Panc1 (cell line): ENCODE results near the gene TGFBRAP1. TPM values are rescaled to one million over a fixed set of nuclear protein-coding genes. Genes with fewer than 3 reads are reported as not detected.
A peak's percentile ranks its signal among the peaks of the same experiment; 100 is the strongest.

Experiments
- ATAC-seq: fragments of 200-7000 bp; cut with Tn5 transposase; 2 replicates; pipeline ENCODE4 v1.9.1; 2020; ENCODE audit warnings: mild to moderate bottlenecking, moderate library complexity
- BruUV-seq: library from RNA; stranded (reverse); fragments of 400-500 nt; replicated peaks from 2 replicates; lab custom pipeline; 2021; lab: Mats Ljungman, UMichigan
- CTCF ChIA-PET: fragments of 300-600 bp; sonication (Branson Sonifier 250); formaldehyde crosslinking; loops from one replicate; lab custom pipeline; 2022; ENCODE audit warnings: antibody characterized with exemption; lab: Charles Lee
- POLR2A ChIA-PET: fragments of 300-600 bp; sonication (Branson Sonifier 250); formaldehyde crosslinking; loops from one replicate; lab custom pipeline; 2022; ENCODE audit warnings: antibody characterized with exemption; lab: Charles Lee
- DNase-seq: peaks from one replicate; pipeline ENCODE4 v3.0.0-alpha.2; 2010; ENCODE audit warnings: low read depth, low spot score
- H3K27ac ChIP-seq: 2 replicates; pipeline ENCODE4 v1.5.1; 2011; ENCODE audit warnings: mild to moderate bottlenecking, low read length, inconsistent platforms
- H3K27me3 ChIP-seq: fragments of 200-500 bp; sonication (Bioruptor generic); 2 replicates; pipeline ENCODE4 v1.6.0; 2014; ENCODE audit warnings: low read length, inconsistent platforms; ENCODE audit not compliant: control insufficient read depth, insufficient read depth
- H3K36me3 ChIP-seq: fragments of 200-500 bp; sonication (Bioruptor generic); 2 replicates; pipeline ENCODE4 v1.5.1; 2014; ENCODE audit warnings: inconsistent platforms, mild to moderate bottlenecking, low read length, moderate library complexity; ENCODE audit not compliant: control insufficient read depth, insufficient read depth
- H3K4me1 ChIP-seq: 2 replicates; pipeline ENCODE4 v1.5.1; 2011; ENCODE audit warnings: inconsistent platforms, mild to moderate bottlenecking, low read length, moderate library complexity; ENCODE audit not compliant: control insufficient read depth, insufficient read depth
- H3K4me3 ChIP-seq, 2 experiments: 2 replicates each; pipeline ENCODE4 v1.5.1; 2011 to 2012; ENCODE audit warnings: low read depth in 2 of 2, low read length in 2 of 2, mild to moderate bottlenecking in 2 of 2, inconsistent platforms in 1 of 2, moderate library complexity in 1 of 2
- H3K9me3 ChIP-seq: fragments of 200-500 bp; sonication (Bioruptor generic); 2 replicates; pipeline ENCODE4 v1.5.1; 2014; ENCODE audit warnings: low read depth, mild to moderate bottlenecking, inconsistent platforms, low read length, moderate library complexity; ENCODE audit not compliant: control insufficient read depth, insufficient read depth
- POLR2AphosphoS5 ChIP-seq: IDR thresholded peaks from 2 replicates; pipeline ENCODE4 v1.6.1; 2012; ENCODE audit warnings: mild to moderate bottlenecking, low read depth, low read length, moderate library complexity
- SIN3A ChIP-seq: IDR thresholded peaks from 2 replicates; pipeline ENCODE4 v1.6.1; 2012; ENCODE audit warnings: low read depth, mild to moderate bottlenecking, low read length, moderate library complexity, borderline replicate concordance; ENCODE audit not compliant: insufficient read depth
- TCF7L2 ChIP-seq: IDR thresholded peaks from 2 replicates; pipeline ENCODE4 v1.6.1; 2011; ENCODE audit warnings: mild to moderate bottlenecking, low read depth, low read length, inconsistent platforms
- in situ Hi-C: cut with HindIII; loops from 2 replicates; pipeline ENCODE4 v1.10.0; 2016; ENCODE audit warnings: low sequenced_read_pairs, low pct_unique_long_range_greater_than_20kb
- intact Hi-C: fragments of 100-400 bp; cut with micrococcal nuclease; formaldehyde crosslinking; loops from one replicate; pipeline ENCODE4 v1.10.0; 2022; ENCODE audit not compliant: unreplicated experiment
- total RNA-seq: library from RNA; stranded (reverse); gene quantifications from one replicate; pipeline ENCODE4 v1.2.1, GENCODE V29; 2021; ENCODE audit not compliant: unreplicated experiment
- TF ChIP-seq, protein P1 (sequence below), 2 experiments: IDR thresholded peaks; 2 replicates each; pipeline ENCODE4 v1.6.1; 2011 to 2012; ENCODE audit warnings: low read depth in 2 of 2, control low read depth in 1 of 2, low read length in 1 of 2, mild to moderate bottlenecking in 1 of 2, moderate library complexity in 1 of 2; ENCODE audit not compliant: insufficient read depth in 1 of 2
- TF ChIP-seq, protein P2 (sequence below): fragments of 450-650 bp; IDR thresholded peaks from 2 replicates; pipeline ENCODE4 v1.5.1; 2017; ENCODE audit warnings: mild to moderate bottlenecking

Gene TGFBRAP1
- total RNA-seq, 1 experiment from 2014 or later, result 32.7 TPM

DNA sequence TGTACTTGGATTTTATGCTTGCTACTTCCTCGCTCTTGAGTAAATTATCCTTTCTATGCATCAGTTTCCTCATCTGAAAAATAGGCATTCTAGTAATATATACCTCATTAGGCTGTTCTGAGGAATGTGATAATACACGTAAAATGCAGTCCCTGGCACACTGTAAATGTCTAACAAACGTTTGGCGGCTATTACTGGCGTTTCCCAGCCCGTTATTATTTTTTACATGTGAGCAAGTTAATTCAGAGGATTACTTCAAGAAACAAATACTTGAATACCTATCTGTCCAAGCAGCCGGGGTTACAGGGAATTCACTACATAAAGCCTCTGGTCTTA lies 7.2 kb upstream of the TGFBRAP1 start:
- ChIA-PET CTCF (no interaction called here), POLR2A (interaction anchor here (1.0 kb wide), 1 partner anchor 212 kb away, joined by 3 read pairs; no protein-coding TSS in a partner anchor)
- Histone ChIP-seq H3K4me3 (peak overlapping the region; percentile 99 to 100), H3K36me3 (peaks cover 26% of the 10 kb centered on the region), H3K27me3 (no peaks in the 10 kb centered on the region), H3K4me1 (peaks cover 11% of the 10 kb centered on the region), H3K27ac (peak overlapping the region; percentile 99), H3K9me3 (no peaks in the 10 kb centered on the region)
- TF ChIP-seq POLR2AphosphoS5, result no peak
- TF ChIP-seq, protein P1, sequence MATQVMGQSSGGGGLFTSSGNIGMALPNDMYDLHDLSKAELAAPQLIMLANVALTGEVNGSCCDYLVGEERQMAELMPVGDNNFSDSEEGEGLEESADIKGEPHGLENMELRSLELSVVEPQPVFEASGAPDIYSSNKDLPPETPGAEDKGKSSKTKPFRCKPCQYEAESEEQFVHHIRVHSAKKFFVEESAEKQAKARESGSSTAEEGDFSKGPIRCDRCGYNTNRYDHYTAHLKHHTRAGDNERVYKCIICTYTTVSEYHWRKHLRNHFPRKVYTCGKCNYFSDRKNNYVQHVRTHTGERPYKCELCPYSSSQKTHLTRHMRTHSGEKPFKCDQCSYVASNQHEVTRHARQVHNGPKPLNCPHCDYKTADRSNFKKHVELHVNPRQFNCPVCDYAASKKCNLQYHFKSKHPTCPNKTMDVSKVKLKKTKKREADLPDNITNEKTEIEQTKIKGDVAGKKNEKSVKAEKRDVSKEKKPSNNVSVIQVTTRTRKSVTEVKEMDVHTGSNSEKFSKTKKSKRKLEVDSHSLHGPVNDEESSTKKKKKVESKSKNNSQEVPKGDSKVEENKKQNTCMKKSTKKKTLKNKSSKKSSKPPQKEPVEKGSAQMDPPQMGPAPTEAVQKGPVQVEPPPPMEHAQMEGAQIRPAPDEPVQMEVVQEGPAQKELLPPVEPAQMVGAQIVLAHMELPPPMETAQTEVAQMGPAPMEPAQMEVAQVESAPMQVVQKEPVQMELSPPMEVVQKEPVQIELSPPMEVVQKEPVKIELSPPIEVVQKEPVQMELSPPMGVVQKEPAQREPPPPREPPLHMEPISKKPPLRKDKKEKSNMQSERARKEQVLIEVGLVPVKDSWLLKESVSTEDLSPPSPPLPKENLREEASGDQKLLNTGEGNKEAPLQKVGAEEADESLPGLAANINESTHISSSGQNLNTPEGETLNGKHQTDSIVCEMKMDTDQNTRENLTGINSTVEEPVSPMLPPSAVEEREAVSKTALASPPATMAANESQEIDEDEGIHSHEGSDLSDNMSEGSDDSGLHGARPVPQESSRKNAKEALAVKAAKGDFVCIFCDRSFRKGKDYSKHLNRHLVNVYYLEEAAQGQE (IDR thresholded peaks at IDR 0.05; ENCODE audit: insufficient read depth in 1 of 2, low read depth in 2 of 2, low read length in 1 of 2), result no peak
- TF ChIP-seq SIN3A, result no peak
- no peak for TF ChIP-seq TCF7L2
- TF ChIP-seq, protein P2, sequence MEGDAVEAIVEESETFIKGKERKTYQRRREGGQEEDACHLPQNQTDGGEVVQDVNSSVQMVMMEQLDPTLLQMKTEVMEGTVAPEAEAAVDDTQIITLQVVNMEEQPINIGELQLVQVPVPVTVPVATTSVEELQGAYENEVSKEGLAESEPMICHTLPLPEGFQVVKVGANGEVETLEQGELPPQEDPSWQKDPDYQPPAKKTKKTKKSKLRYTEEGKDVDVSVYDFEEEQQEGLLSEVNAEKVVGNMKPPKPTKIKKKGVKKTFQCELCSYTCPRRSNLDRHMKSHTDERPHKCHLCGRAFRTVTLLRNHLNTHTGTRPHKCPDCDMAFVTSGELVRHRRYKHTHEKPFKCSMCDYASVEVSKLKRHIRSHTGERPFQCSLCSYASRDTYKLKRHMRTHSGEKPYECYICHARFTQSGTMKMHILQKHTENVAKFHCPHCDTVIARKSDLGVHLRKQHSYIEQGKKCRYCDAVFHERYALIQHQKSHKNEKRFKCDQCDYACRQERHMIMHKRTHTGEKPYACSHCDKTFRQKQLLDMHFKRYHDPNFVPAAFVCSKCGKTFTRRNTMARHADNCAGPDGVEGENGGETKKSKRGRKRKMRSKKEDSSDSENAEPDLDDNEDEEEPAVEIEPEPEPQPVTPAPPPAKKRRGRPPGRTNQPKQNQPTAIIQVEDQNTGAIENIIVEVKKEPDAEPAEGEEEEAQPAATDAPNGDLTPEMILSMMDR, result no peak
- no peak for DNase-seq
- ATAC-seq, result no peak
- in situ Hi-C loops, result no loop called here
- intact Hi-C loops, result no loop called here
- TSS peak; percentile 96 for BruUV-seq

DNA sequence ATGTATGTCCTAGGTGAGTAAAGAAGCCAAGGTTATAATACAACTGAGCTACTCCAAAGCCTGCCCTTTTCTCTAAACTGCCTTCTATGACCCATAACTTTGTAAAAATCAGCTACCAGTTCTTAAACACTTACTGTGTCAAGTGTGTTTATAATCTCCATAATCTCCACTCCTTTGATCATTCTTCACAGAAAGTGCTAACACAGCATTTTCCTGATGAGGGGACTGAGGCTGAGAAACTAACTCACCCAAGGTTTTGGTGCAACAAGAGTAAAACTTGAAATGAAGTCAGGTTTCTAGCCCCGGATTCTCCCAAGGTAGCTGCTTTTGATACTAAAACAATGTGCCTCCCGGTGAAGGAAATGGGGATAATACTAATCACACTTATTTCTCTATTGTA lies 5.9 kb upstream of the TGFBRAP1 start:
- H3K4me1 ChIP-seq, result peaks cover 18% of the 10 kb centered on the region
- H3K4me3 ChIP-seq, result no peak overlapping the region
- H3K27ac ChIP-seq, result peak overlapping the region; percentile 31; the same call in 1 of the 2 replicates
- ChIA-PET POLR2A (interaction anchor here (0.6 kb wide), 1 partner anchor 35 kb away, joined by 13 read pairs; no protein-coding TSS in a partner anchor), CTCF (interaction anchor here (1.0 kb wide), 2 partner anchors 68 to 241 kb away, joined by 3 read pairs; no protein-coding TSS in a partner anchor)
- H3K36me3 ChIP-seq, result peaks cover 18% of the 10 kb centered on the region
- TF ChIP-seq POLR2AphosphoS5 (no peak), TCF7L2 (no peak)
- intact Hi-C loops, result no loop called here
- ATAC-seq (no peak), DNase-seq (no peak)
- no peaks in the 10 kb centered on the region for H3K9me3 ChIP-seq
- BruUV-seq, result no TSS peak
- no peaks in the 10 kb centered on the region for H3K27me3 ChIP-seq
- in situ Hi-C loops, result no loop called here

- ChIA-PET CTCF (no interaction called here), POLR2A (no interaction called here)
- in situ Hi-C loops (no loop called here), intact Hi-C loops (no loop called here)
- TF ChIP-seq POLR2AphosphoS5, result no peak
- TF ChIP-seq, protein P1 (IDR thresholded peaks at IDR 0.05; ENCODE audit: insufficient read depth in 1 of 2, low read depth in 2 of 2, low read length in 1 of 2), result no peak
- no peak for TF ChIP-seq TCF7L2
- TF ChIP-seq, protein P2, result no peak
- no peak for TF ChIP-seq SIN3A
- ATAC-seq, result no peak
- H3K27me3 ChIP-seq, result no peaks in the 10 kb centered on the region
- H3K27ac ChIP-seq, result no peak overlapping the region
- peaks cover 18% of the 10 kb centered on the region for H3K4me1 ChIP-seq
- no peak for DNase-seq
- peaks cover 7% of the 10 kb centered on the region; the same call in 1 of the 2 replicates for H3K36me3 ChIP-seq
- H3K4me3 ChIP-seq, result no peak overlapping the region
- H3K9me3 ChIP-seq, result no peaks in the 10 kb centered on the region
- no TSS peak for BruUV-seq
Observed at GRCh38 chr2:105334211-105334610, 4.7 kb upstream of the TGFBRAP1 start.
